Vagina (tissue), 2 donors: ENCODE results near the gene TMEM140. TPM values are rescaled to one million over a fixed set of nuclear protein-coding genes. Genes with fewer than 3 reads are reported as not detected.

Experiments used
- DNase-seq, 2 donors: peaks; one replicate each; pipeline ENCODE4 v3.0.0-alpha.2; 2017; ENCODE audit errors: extremely low spot score in 2 of 2
- H3K27ac ChIP-seq: fragments of 200-600 bp; sonication (generic); one replicate; pipeline ENCODE4 v1.5.1; 2019
- H3K27me3 ChIP-seq: fragments of 200-600 bp; sonication (generic); one replicate; pipeline ENCODE4 v1.5.1; 2019
- H3K36me3 ChIP-seq, 2 donors: fragments of 200-600 bp; sonication (generic); one replicate each; pipeline ENCODE4 v1.5.1; 2017 to 2019
- H3K4me1 ChIP-seq: fragments of 200-600 bp; sonication (generic); one replicate; pipeline ENCODE4 v1.5.1; 2019
- H3K4me3 ChIP-seq, 2 donors: fragments of 200-600 bp; sonication (generic); 1 replicate in 1 of 2; 2 replicates in 1 of 2; pipeline ENCODE4 v1.5.1; 2016 to 2019
- H3K9me3 ChIP-seq: fragments of 200-600 bp; sonication (generic); one replicate; pipeline ENCODE4 v1.5.1; 2019
- POLR2A ChIP-seq, 2 donors: fragments of 450-650 bp; IDR thresholded peaks; one replicate each; pipeline ENCODE4 v1.6.1; 2017; ENCODE audit warnings: antibody characterized with exemption in 2 of 2, mild to moderate bottlenecking in 2 of 2, moderate library complexity in 2 of 2
- POLR2AphosphoS5 ChIP-seq, 2 donors: sonication (generic); formaldehyde crosslinking; IDR thresholded peaks; one replicate each; pipeline ENCODE4 v1.9.0; 2017; ENCODE audit warnings: antibody characterized with exemption in 2 of 2, mild to moderate bottlenecking in 2 of 2, low read depth in 1 of 2; ENCODE audit not compliant: insufficient read depth in 1 of 2
- intact Hi-C: fragments of 100-400 bp; cut with DNase I; formaldehyde crosslinking; loops from one replicate; pipeline ENCODE4 v1.15.1; 2023
- total RNA-seq: library from RNA; depleted of rRNA; stranded (reverse); fragments of >200 nt; gene quantifications from one replicate; pipeline ENCODE4 v1.2.3, GENCODE V29; 2016
- TF ChIP-seq, protein P1 (sequence below), 3 experiments: fragments of 450-650 bp in 2 of 3; fragments of 200-600 bp in 1 of 3; sonication (generic) in 1 of 3; IDR thresholded peaks; one replicate each; pipeline ENCODE4 v1.5.1; 2017 to 2019; ENCODE audit warnings: antibody characterized with exemption in 3 of 3, mild to moderate bottlenecking in 2 of 3, moderate library complexity in 2 of 3

The TMEM140 gene
- total RNA-seq, 1 donor from 2014 or later: 20.4 TPM

DNA sequence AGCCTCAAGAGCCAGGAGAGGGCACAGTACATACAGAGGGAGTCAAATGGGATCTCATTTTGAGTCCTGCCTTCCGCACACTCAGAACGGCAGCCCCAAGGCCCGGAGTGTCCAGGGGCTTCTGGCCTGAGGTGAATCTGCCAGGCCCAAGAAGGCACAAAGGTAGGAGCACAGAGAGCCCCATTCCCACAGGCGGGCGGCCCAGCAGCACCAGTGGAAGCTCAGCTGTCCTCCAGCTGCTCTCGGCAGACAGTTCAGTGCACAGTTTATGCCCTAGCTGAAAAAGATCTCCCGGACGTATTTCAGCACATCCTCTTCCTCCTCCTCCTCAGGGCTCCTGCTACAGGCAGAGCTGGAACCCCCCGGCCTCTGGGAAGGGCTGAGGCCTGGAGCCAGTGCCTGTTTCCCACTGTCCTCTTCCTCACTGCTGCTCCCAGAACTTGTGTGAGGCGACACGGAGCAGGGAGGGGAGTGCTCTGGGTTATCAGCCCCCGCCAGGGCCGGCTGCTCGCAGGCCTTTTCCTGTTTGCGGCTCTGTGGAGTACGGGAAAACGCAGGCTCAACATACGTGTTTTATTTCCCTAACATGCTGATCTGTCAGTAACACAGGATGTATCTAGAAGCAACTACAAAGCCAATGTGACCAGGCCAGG, 18.6 kb downstream of the TMEM140 start:
- Histone ChIP-seq H3K36me3 (peaks cover 0 to 10% of the 10 kb centered on the region in 2 donors), H3K4me1 (peaks cover 38% of the 10 kb centered on the region), H3K4me3 (no peak overlapping the region), H3K27ac (peak overlapping the region; percentile 1), H3K27me3 (no peaks in the 10 kb centered on the region), H3K9me3 (no peaks in the 10 kb centered on the region)
- intact Hi-C loops: loop anchor here (10.0 kb wide), 1 partner anchor 482 kb away; no protein-coding TSS in a partner anchor
- TF ChIP-seq POLR2A (IDR thresholded peaks at IDR 0.05): no peak
- TF ChIP-seq, protein P1, sequence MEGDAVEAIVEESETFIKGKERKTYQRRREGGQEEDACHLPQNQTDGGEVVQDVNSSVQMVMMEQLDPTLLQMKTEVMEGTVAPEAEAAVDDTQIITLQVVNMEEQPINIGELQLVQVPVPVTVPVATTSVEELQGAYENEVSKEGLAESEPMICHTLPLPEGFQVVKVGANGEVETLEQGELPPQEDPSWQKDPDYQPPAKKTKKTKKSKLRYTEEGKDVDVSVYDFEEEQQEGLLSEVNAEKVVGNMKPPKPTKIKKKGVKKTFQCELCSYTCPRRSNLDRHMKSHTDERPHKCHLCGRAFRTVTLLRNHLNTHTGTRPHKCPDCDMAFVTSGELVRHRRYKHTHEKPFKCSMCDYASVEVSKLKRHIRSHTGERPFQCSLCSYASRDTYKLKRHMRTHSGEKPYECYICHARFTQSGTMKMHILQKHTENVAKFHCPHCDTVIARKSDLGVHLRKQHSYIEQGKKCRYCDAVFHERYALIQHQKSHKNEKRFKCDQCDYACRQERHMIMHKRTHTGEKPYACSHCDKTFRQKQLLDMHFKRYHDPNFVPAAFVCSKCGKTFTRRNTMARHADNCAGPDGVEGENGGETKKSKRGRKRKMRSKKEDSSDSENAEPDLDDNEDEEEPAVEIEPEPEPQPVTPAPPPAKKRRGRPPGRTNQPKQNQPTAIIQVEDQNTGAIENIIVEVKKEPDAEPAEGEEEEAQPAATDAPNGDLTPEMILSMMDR (IDR thresholded peaks at IDR 0.05): no peak
- TF ChIP-seq POLR2AphosphoS5 (IDR thresholded peaks at IDR 0.05; ENCODE audit: insufficient read depth in 1 of 2, low read depth in 1 of 2): peak in 1 of 2 donors; percentile 38
- no peak for DNase-seq

GRCh38 chr7:135167365-135167917, 19.6 kb downstream of the TMEM140 start:
- H3K4me3 ChIP-seq: no peak overlapping the region
- peaks cover 0 to 10% of the 10 kb centered on the region in 2 donors for H3K36me3 ChIP-seq
- intact Hi-C loops: loop anchor here (10.0 kb wide), 1 partner anchor 483 kb away; no protein-coding TSS in a partner anchor
- no peaks in the 10 kb centered on the region for H3K27me3 ChIP-seq
- TF ChIP-seq POLR2A (IDR thresholded peaks at IDR 0.05) (no peak), POLR2AphosphoS5 (IDR thresholded peaks at IDR 0.05; ENCODE audit: insufficient read depth in 1 of 2, low read depth in 1 of 2) (no peak)
- TF ChIP-seq, protein P1 (IDR thresholded peaks at IDR 0.05): no peak
- no peak for DNase-seq
- peaks cover 43% of the 10 kb centered on the region for H3K4me1 ChIP-seq
- H3K27ac ChIP-seq: peak overlapping the region; percentile 98
- H3K9me3 ChIP-seq: no peaks in the 10 kb centered on the region

- peaks cover 0 to 10% of the 10 kb centered on the region in 2 donors for H3K36me3 ChIP-seq
- H3K27me3 ChIP-seq: no peaks in the 10 kb centered on the region
- no peak overlapping the region for H3K4me3 ChIP-seq
- intact Hi-C loops: loop anchor here (10.0 kb wide), 1 partner anchor 483 kb away; no protein-coding TSS in a partner anchor
- peak overlapping the region; percentile 98 for H3K27ac ChIP-seq
- H3K4me1 ChIP-seq: peaks cover 43% of the 10 kb centered on the region
- no peaks in the 10 kb centered on the region for H3K9me3 ChIP-seq
- TF ChIP-seq, protein P1 (IDR thresholded peaks at IDR 0.05): no peak
- no peak for TF ChIP-seq POLR2A (IDR thresholded peaks at IDR 0.05)
- TF ChIP-seq POLR2AphosphoS5 (IDR thresholded peaks at IDR 0.05; ENCODE audit: insufficient read depth in 1 of 2, low read depth in 1 of 2): no peak
- DNase-seq: no peak
These were observed 20.1 kb downstream of the TMEM140 start for GRCh38 chr7:135168001-135168400.

DNA sequence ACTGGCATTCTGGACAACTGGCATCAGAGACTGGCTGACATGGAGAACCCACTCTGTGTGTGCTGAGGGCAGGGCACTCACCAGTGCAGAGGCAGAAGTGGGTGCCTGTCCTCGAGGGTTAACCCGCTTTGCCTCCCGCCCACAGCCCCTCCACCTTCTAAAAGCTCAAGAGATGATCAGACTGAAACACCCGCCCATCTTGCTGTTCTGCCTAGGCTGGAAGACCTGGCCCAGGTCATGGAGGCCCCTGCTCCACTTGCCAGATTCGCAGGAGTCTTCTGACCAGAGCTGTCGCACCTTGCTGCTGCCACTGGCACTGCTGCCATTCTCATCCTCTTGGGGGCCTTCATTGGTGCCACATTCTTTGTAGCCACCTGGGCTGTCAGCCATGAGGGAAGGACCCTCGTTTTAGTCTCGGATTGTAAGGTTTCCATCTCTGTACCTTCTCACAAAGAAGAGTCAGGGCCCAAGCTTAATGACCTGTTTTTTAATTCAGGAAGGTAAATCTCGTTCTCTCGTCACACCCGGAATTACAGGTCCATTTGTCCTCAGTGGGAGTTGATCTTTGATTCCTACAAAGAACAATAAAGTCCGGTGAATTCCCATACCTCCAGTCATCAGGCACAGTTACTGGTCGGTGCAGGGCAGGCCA, 20.7 kb downstream of the TMEM140 start:
- Histone ChIP-seq H3K4me1 (peaks cover 43% of the 10 kb centered on the region), H3K9me3 (no peaks in the 10 kb centered on the region), H3K4me3 (no peak overlapping the region), H3K36me3 (peaks cover 0 to 10% of the 10 kb centered on the region in 2 donors), H3K27me3 (no peaks in the 10 kb centered on the region), H3K27ac (peak overlapping the region; percentile 98)
- TF ChIP-seq POLR2A (IDR thresholded peaks at IDR 0.05) (no peak), POLR2AphosphoS5 (IDR thresholded peaks at IDR 0.05; ENCODE audit: insufficient read depth in 1 of 2, low read depth in 1 of 2) (no peak)
- TF ChIP-seq, protein P1 (IDR thresholded peaks at IDR 0.05): no peak
- intact Hi-C loops: loop anchor here (10.0 kb wide), 1 partner anchor 484 kb away; no protein-coding TSS in a partner anchor
- no peak for DNase-seq
